Middle frontal gyrus (tissue), 1 donor: ENCODE data around the gene ORMDL3.
"Not testable (repeated sequence)": the region's sequence is repeated elsewhere in the genome, so short reads cannot be mapped to it uniquely, and the experiment has no call there.

Source experiments
- DNase-seq: peaks from one replicate; pipeline ENCODE4 v3.0.0-alpha.2; 2015; ENCODE audit warnings: low spot score; ENCODE audit errors: extremely low spot score

ORMDL3 gene

DNA sequence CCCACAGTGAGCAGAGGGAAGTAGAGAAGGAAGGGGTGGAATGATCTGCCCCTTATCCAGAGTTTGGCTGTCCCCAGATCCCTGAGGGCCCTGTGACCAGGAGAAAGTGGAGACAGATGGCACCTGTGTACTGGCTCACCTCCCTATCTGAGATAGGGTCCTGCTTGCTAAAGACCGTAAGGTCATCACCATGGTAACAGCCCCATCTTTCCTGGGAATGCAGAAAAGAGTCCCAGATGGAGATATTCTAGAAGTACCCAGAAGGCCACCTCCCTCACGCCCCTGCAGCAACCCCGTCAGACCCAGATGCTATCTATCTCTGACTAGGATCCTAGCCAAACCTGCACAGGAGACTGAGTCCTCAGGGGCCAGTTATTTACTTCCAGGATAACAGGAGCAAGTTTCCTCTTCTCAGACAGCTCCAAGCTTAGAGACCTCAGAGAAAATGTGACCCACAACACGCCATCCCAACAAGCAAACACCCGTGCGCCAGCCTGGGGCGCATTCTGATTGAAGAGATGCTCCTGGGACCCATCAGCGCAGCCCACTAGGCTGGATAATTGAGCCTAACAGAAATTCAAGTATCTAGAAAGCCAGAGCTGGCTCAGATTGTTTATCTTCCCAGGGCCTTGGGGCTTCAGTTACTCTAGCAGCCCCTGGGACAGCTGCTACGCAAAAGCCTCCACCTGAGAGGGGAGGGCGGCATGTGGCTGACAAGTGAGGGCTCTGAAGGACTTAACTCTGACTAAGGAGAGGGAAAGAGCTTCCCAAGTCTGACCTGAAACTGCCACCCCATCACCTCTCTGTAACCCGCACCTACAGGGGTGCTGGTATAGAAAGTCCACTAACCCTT, 1.9 kb downstream of the ORMDL3 start:
- no peak for DNase-seq

DNA sequence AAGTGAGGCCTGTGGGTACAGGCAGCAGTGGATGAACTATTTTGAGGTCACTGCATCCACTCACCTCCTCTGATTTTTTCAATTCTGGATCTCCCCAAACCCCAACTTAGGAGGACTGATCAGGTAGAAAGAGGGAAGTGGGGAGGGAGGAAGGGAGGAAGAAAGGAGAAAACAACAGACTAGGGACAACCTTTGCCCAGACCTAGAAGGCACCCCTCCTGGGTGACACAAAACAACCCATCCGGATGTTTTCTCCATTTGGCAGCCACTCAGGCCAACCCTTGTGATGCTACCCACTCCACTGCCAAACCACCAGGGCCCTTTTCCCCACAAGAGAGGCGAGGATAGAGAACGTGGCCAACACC, 2.7 kb downstream of the ORMDL3 start:
- DNase-seq: no peak

DNA sequence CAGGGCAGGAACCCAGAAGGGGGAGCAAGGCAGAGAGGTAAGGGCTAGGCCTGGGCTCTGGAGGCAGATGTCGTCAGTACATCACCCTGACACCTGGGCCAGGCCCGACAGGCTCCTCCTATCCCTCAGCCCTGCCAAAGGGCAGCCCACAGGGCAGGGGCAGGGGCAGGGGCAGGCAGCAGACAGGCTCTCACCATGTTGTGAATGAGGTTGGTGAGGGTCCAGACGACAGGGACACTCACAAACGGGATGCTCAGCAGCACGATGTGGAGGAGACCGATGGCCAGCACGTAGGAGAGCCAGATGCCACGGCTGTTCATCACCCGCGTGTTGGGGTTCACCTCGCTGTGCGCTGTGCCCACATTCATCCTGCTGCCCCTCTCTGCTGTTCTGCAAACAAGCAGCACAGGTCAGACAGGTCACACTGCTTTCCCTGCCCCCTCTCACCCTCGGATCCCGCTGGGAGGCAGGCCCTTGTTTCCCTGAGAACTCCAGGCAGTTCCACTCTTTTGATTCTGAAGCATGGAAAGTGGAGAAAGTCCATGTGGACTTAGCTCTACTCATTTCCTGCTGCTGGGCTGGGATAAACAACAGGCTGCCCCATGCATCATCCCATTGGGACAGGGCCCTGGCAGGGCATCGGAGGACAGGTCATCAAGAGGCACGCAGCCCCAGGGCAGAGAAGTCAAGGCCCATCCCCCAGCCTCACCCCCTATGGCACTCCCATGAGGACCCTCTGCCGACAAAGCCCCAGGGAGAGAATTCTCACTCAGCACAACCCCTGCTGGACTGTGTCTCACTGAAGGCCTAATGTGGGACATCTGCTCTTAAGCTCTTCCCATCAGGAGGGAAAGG, 3.3 kb downstream of the ORMDL3 start:
- DNase-seq: no peak

DNA sequence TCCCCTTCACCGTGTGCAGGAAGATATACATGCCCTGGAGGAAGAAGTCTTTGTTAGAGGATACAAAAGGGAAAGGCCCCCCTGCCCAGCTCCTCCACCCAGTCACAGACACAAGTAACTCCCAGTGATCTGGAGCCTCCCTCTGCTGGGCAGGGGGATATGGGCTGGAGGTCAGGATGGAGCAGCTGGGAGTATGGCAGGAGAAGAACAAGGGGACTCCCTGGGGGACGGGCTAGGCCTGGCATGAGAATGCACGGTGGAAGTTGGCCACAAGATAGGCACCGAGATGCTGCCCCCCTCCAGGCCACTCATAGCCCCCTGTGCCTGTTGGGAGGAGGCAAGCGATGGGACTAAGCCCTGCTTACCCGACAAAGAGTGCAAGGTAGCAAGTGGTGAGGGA, 4.2 kb downstream of the ORMDL3 start:
- no peak for DNase-seq

DNA sequence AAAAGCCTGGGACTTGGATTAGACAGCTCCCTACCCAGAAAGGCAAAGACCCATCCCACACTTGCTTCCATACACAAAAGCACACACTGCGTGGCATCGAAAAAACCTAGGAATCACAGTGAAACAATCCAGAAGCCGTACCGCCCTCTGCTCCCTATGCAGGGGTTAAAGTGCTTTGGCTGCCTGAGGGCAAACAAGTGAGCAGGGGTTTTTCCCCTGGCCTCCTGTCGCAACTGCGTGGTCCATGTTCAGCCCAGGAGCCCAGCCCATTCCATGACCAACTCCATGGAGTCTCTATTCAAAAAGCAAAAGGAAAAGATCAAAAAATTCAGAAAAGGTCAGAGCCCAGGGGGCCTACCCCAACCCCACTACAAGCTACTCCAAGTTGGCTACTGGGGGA, 5.4 kb downstream of the ORMDL3 start:
- DNase-seq: no peak

DNA sequence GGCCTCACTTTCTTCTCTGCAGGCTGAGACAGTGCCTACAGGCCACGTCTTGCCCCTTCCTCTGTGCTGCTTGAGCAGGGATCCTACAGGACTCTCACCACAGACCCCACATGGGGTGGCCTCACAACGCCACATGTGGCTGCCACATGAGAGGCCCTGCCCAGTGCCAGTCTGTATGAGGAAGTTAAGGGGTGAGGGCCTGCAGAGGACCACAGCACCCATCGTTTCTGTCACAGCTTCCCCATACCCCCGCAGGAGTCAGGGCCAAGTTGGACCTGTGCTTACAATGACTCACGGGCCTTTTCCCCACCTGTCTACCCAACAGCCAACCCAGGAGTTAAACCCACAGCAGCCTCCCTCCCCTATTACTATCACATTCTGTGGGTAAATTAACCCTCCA, 6.1 kb downstream of the ORMDL3 start:
- no peak for DNase-seq

DNA sequence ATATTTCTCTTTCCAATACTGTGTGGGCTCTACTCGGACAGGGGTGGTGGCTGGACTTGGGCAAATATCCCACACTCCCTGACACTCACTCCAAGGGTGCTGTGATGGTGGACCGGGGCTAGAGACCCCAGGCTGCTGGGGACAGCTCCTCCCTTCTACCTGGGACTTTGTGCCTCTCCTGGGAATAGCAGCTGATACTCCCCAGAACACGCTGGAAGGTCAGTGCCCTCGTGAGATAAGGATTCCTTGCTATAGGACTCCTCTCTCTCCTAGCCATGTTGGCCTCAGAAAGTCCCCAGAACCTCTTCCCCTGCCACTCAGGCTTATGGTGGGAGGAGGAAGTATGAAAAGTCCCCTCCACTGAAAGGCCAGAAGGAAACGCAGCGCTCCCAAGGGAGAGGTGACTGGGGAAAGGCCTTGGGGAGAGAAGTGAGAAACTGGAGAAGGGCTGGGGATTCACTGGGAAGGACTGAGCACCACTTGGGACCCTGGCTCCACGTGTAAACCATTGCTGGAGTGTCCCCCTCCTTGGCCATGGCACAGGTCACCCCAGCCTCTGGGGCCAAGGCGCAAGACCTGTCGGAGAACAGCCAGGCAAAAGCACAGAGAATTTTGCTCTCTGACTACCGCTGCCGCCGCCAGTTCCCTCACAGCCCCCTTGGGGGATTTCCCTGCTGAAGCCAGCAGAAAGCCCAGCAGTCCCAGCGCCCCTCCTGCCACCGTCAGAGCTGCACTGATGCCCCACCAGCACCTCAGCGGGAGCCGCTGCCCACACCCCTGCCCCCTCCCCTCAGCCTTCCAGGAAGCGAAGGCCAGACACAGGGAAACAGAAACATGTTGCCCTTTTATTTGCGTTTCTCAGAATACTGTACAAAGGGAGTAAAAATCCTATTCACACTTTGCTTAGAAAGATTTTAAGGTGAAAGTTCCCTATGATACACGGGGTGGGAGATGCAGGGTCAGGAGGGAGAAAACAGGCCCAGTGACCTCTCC, 6.9 kb downstream of the ORMDL3 start:
- DNase-seq: no peak

DNA sequence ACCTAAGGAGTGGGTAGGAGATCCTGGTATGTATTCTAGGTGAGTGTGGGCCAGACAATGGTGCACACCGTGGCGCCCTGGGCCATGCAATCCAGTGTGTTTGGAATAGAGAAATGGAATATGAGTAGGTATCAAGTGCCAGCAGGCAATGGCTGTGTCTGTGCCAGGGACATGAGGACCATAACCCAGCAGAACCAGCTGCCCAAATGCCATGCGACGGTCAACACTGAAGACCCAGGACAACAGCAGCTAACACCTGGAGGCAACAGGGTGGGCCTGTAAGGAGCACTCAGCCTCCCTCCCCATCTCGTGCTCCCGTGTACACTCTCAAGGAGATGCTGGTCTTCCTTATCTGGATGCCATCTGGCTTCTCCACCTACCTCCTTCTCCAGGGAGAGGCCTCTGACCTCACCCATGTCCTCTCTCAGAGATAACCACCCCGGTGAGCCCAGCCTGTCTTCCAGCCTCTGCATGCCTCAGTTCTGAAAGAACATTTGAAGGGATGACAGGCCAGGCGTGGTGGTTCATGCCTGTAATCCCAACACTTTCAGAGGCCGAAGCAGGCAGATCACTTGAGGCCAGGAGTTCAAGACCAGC, 8.2 kb downstream of the ORMDL3 start:
- DNase-seq: no peak

DNA sequence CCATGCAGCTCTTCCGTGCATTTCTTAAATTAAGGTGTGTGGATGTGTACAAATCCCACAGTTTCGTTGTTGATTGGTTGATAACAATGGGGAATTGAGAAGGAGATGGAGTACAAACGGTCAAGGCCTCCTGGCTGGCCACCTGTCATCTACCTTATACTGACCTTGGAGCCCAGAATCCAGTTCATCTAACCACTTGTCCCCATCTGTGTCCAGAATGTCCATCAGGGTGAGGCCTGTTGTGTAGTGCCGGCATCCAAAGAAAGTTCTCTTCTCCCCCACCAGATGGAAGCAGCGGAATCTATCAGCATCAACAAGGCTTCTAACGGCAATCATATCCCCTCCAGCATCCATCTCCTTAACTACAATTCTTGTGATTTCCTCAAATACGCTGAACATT, 10.5 kb downstream of the ORMDL3 start:
- DNase-seq: no peak

DNA sequence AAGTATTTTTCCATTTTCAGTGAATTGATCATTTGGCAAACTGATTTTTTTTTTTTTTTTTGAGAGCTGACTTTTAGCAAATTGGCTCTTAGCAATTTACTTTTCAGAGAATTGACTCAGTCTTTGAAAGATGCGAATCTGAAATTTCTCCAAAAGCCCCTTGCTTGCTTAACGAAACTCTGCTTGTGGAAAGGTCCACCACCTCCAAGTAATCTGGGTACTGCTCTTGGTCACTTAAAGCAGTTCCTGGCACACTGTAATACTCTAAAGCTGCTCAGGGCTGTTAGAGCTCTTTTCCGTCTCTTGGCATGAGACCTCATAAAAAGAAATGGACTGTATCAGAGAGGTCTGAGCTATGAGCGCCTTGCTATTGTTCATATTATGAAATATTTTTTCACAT, 11.8 kb downstream of the ORMDL3 start:
- DNase-seq: no peak

DNA sequence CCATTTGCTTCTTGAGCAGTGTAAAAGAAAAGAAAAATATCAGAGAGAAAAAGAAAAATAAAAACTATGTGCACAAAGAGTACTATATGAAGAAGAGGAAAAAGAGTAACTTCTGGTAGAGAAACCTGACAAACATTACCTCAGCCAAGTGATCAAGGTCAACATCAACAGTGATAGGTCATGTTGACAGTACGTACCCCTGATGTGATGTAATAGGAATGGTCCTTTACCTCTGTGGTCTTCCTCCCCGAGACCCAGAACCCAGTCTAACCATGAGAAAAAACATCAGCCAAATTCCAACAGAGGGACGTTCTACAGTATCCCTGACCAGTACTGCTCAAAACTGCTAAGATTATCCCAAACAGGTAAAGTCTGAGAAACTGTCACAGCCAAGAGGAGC, 13.4 kb downstream of the ORMDL3 start:
- no peak for DNase-seq

DNA sequence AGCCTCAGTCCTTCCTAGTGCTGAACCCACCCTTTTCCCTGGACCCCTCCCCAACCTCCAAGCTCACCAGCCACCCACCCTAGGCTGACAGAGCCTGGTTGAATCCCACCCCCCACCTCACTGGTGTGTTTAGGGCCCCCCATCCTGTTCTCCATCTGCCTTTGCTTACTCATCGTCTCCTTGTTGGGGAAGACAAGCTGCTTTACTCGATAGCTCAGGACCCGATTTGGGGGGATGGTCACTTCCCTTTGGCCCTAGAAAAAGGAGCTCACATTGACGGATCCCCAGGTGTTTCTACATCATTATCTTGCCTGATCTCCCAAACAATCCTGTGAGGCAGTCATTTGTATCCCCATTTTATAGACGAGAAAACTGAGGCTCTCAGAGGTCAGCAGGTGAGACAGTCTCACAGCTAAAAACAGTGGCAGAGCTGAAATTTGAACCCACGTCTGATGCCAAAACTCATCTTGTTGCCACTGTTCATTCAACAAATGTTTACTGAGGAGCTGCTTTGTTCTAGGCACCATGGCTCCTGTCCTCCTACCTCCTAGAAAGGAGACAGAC, 18.5 kb downstream of the ORMDL3 start:
- DNase-seq: no peak

DNA sequence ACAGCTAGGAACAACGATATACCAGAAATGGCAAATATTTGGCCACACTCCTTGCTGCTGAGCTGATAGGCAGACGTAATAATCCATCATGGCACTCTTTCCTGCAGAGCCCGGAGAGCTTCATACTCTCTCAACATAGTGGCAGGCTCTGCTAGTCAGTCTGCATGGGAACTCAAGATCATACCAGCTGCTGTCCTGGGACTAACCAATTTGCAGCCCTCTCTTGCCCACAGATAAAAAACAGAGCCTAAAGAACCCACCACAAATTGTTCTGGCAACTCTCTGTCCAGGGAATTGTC, 22.5 kb downstream of the ORMDL3 start:
- no peak for DNase-seq

DNA sequence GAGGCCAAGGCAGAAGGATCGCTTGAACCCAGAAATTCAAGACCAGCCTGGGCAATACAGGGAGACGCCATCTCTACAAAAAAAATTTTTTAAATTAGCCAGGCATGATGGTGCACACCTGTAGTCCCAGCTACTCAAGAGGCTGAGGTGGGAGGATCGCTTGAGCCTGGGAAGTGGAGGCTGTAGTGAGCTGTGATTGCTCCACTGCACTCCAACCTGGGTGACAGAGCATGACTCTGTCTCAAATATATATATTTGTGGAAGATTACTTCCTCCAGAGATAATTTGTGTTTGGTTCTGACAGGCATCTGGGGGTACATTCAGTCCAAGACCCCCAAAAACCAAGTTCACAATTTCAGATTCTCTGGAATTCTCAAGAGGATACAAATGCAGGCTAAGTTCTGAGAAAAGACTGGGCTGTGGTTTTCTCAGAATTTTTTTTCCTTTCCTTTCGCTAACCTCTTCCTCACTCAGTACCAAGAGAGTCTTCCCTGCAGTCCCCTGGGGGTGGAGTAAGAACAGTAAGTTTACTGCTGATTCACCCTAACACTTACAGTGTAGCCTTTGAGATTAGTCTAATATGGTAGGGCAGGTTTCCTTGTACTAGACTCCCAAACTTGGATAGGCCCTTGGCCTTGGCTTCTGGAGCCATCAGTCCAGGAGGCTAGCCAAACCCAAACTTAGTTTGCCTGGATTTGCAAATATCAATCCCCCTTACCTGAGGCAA, 24.1 kb downstream of the ORMDL3 start:
- no peak for DNase-seq

DNA sequence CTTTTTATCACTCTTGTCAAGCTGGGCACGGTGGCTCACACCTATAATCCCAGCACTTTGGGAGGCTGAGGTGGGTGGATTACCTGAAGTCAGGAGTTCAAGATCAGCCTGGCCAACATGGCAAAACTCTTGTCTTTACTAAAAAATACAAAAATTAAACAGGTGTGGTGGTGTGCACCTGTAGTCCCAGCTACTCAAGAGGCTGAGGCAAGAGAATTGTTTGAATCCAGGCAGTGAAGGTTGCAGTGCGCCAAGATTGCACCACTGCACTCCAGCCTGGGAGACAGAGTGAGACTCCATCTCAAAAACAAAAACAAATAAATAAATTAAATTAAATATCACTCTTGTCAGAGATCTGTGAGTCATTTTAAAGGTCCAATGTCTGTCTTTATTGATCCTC, 25.4 kb downstream of the ORMDL3 start:
- not testable (repeated sequence) for DNase-seq

DNA sequence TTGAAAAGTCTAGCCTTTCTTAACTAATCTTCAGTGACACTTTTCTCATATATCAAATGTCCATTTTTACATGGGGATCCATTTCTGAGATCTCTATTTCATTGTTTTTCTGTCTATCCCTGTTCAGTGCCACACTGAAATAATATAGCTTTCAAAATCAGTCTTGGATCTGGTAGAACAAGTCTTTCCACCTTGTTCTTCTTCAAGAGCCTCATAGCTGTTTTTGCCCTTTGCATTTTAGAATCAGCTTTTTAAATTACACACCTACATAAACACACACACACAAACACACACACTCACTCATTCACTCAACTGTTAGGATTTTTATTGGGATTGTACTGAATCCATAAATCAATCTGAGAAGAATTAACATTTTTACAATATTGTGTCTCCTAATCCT, 28.2 kb downstream of the ORMDL3 start:
- no peak for DNase-seq

DNA sequence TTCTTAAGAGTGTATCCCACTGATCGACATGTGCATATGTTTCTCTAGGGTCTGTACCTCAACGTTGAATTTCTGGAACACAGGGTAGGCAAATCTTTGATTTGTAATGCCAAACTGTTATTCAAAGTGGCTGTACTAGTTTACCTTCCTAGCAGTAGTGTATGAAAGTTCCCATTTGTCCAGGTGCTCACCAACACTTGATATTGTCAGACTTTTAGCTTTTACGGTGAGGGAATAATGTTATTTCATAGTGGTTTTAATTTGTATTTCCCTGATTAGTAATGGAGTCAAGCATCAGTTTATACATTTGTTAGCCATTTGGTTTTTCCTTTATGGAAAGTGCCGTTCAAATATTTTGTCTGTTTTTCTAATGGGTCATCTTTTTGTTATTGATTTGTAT, 29.3 kb downstream of the ORMDL3 start:
- no peak for DNase-seq

DNA sequence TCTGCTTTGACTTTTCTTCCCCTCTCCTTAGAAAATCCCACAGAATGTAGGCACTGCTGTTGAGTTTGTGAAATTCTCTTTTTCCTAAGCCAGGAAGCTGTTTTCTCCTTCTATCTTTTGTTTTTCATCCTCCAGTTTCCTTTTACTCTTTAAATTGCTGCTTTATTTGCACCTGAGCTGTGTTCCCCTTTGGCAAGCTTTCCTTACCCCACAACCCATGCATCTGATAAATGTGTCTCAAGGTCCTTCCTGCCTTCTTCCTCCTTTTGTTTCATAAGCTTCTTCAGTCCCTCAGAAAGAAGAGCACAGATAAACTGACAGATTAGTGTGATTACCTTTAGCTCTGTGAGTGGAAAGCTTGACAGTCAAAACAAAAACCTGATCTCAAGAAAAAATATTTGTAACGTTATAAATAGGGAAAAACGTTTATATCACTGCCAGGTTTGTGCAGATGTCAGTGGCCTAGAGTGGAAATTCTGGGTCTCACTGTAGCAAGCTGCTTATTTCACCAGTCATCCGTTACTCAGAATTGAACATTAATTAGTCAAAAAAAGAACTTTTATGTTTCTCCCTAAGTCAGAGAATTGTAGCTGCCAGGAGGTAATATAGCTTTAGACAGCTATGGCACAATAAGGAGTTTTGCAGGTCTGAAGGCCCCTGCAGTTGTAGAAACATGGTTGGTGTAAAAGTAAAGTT, 32.6 kb downstream of the ORMDL3 start:
- no peak for DNase-seq

DNA sequence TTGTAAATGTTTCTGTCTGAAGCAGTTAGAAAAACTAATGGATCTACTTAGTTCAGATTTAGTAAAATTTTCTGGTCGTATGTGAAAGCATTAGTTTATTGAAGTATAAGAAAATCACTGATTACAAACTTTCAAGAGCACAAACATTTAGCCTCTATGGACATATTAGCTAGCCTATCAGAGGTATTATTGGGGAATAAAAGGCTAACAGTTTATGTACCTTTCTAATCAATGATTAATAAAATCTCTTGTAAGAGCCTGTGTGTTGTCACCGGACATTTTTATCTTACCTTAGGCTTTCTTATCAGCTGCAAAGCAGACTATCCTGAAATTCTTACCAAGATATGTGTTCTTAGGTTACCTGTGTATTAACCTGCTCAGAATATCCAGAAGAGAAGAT, 38.2 kb downstream of the ORMDL3 start:
- DNase-seq: no peak

DNA sequence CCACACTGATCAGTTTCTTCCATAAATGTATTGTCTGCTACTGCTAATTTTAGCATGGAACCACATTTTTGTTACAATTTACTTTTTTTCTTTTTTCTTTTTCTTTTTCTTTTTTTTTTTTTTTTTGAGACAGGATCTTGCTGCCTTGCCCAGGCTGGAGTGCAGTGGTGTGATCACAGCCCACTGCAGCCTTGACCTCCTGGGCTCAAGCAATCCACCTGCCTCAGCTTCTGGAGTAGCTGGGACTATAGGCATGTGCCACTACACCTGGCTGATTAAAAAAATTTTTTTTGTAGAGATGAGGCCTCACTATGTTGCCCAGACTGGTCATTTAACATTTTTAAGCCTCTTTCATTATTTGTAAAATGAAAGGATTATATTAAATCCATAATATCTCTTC, 40.3 kb downstream of the ORMDL3 start:
- DNase-seq: no peak
